ENCODE measurements around the gene AKAIN1.

DNA sequence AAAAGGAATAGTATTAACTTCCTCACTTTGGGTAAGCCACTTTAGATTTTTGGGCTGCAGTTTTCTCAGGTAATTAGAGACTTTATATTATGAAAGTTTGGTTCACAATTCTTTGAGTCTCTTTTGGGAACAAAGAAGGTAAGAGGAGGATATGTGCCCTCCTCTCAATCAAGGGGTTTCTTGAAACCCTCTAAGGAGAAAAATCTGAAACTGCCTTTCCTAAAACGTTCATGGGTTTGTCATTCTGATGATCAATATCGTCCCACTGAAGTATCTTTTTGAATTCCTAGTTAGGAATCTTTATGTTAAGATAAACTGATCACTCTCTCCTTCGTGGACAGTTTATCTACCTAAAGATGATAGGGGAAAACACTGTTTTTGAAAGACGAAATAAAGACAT, 42.4 kb upstream of the AKAIN1 start:
- no peak for TF ChIP-seq POLR2A (IDR thresholded peaks at IDR 0.05)
- TF ChIP-seq, protein P1, sequence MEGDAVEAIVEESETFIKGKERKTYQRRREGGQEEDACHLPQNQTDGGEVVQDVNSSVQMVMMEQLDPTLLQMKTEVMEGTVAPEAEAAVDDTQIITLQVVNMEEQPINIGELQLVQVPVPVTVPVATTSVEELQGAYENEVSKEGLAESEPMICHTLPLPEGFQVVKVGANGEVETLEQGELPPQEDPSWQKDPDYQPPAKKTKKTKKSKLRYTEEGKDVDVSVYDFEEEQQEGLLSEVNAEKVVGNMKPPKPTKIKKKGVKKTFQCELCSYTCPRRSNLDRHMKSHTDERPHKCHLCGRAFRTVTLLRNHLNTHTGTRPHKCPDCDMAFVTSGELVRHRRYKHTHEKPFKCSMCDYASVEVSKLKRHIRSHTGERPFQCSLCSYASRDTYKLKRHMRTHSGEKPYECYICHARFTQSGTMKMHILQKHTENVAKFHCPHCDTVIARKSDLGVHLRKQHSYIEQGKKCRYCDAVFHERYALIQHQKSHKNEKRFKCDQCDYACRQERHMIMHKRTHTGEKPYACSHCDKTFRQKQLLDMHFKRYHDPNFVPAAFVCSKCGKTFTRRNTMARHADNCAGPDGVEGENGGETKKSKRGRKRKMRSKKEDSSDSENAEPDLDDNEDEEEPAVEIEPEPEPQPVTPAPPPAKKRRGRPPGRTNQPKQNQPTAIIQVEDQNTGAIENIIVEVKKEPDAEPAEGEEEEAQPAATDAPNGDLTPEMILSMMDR (IDR thresholded peaks at IDR 0.05), result no peak
